CD4-positive, CD25-positive, alpha-beta regulatory T cell (primary cell): ENCODE data around the gene EIF4A3. TPM values are rescaled to one million over a fixed set of nuclear protein-coding genes. Genes with fewer than 3 reads are reported as not detected.

Source experiments
- ATAC-seq, 2 donors: fragments of 150-1000 bp; cut with Tn5 transposase; one replicate each; pipeline ENCODE4 v1.10.0; 2021; ENCODE audit warnings: low read depth in 2 of 2, moderate number of reproducible peaks in 2 of 2, moderate library complexity in 1 of 2
- DNase-seq, 3 donors: peaks; one replicate each; pipeline versions ENCODE4 v3.0.0 to v3.0.0-alpha.2; 2012 to 2022; ENCODE audit warnings: mixed read lengths in 1 of 3
- H3K27ac ChIP-seq: one replicate; pipeline ENCODE4 v1.7.0; 2013; ENCODE audit warnings: mild to moderate bottlenecking, low read length; ENCODE audit not compliant: insufficient read depth, poor library complexity, severe bottlenecking
- H3K27me3 ChIP-seq: one replicate; pipeline ENCODE4 v1.7.0; 2013; ENCODE audit warnings: low read length; ENCODE audit not compliant: control insufficient read depth, insufficient read depth
- H3K36me3 ChIP-seq: one replicate; pipeline ENCODE4 v1.7.0; 2013; ENCODE audit warnings: mild to moderate bottlenecking, low read length, moderate library complexity; ENCODE audit not compliant: control insufficient read depth, insufficient read depth
- H3K4me1 ChIP-seq: 2 replicates; pipeline ENCODE4 v1.7.0; 2013; ENCODE audit warnings: mild to moderate bottlenecking, low read length; ENCODE audit not compliant: insufficient read depth, control insufficient read depth, poor library complexity, severe bottlenecking
- H3K4me3 ChIP-seq: one replicate; pipeline ENCODE4 v1.7.0; 2013; ENCODE audit warnings: low read depth, mild to moderate bottlenecking, low read length, moderate library complexity
- H3K9me3 ChIP-seq, 2 experiments: 1 replicate in 1 of 2; 2 replicates in 1 of 2; pipeline ENCODE4 v1.7.0; 2013; ENCODE audit warnings: low read length in 2 of 2, mild to moderate bottlenecking in 1 of 2, moderate library complexity in 1 of 2; ENCODE audit not compliant: control insufficient read depth in 2 of 2
- H3K27ac Mint-ChIP-seq, 3 donors: one replicate each; pipeline ENCODE4 v1.8.0; 2020 to 2022; ENCODE audit warnings: mild to moderate bottlenecking in 3 of 3, mixed read lengths in 3 of 3, moderate library complexity in 2 of 3
- H3K27me3 Mint-ChIP-seq: one replicate; pipeline ENCODE4 v1.8.0; 2022; ENCODE audit warnings: mild to moderate bottlenecking, mixed read lengths
- H3K36me3 Mint-ChIP-seq: one replicate; pipeline ENCODE4 v1.8.0; 2020; ENCODE audit warnings: mixed read lengths
- H3K4me1 Mint-ChIP-seq, 4 donors: one replicate each; pipeline ENCODE4 v1.8.0; 2020 to 2022; ENCODE audit warnings: mixed read lengths in 4 of 4, mild to moderate bottlenecking in 1 of 4
- H3K4me3 Mint-ChIP-seq, 4 donors: one replicate each; pipeline ENCODE4 v1.8.0; 2020 to 2022; ENCODE audit warnings: mild to moderate bottlenecking in 4 of 4, mixed read lengths in 4 of 4, moderate library complexity in 3 of 4
- H3K9me3 Mint-ChIP-seq, 7 donors: one replicate each; pipeline ENCODE4 v1.8.0; 2020 to 2022; ENCODE audit warnings: mixed read lengths in 7 of 7, mild to moderate bottlenecking in 3 of 7, moderate library complexity in 2 of 7
- polyA plus RNA-seq, 4 donors: library from polyadenylated mRNA; unstranded; fragments of 300-500 nt; fragmentation: Illumina TruSeq; gene quantifications; one replicate each; pipeline ENCODE4 v1.2.3, GENCODE V29; 2021
- total RNA-seq: library from RNA; stranded (reverse); gene quantifications from one replicate; pipeline ENCODE4 v1.2.3, GENCODE V29; 2022

EIF4A3 gene
- total and polyA plus RNA-seq, 5 donors from 2014 or later, result 91.7 to 122 (median 108) TPM

DNA sequence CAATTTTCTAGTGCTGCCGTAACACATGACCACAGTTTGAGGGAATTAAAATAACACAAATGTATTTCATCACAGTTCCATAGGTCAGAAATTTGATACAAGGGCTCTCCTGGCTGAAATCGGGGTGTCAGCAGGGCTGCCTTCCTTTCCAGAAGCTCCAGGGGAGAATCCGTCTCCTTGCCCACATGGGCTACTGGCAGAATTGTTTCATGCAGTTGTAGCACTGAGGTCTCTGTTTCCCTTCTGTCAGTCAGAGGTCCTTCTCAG lies 20.5 kb downstream of the EIF4A3 start:
- H3K27ac ChIP-seq, result no peak overlapping the region
- Mint-ChIP-seq H3K4me1 (peaks cover 0 to 4% (median 0%) of the 10 kb centered on the region in 4 donors), H3K9me3 (no peaks in the 10 kb centered on the region)

DNA sequence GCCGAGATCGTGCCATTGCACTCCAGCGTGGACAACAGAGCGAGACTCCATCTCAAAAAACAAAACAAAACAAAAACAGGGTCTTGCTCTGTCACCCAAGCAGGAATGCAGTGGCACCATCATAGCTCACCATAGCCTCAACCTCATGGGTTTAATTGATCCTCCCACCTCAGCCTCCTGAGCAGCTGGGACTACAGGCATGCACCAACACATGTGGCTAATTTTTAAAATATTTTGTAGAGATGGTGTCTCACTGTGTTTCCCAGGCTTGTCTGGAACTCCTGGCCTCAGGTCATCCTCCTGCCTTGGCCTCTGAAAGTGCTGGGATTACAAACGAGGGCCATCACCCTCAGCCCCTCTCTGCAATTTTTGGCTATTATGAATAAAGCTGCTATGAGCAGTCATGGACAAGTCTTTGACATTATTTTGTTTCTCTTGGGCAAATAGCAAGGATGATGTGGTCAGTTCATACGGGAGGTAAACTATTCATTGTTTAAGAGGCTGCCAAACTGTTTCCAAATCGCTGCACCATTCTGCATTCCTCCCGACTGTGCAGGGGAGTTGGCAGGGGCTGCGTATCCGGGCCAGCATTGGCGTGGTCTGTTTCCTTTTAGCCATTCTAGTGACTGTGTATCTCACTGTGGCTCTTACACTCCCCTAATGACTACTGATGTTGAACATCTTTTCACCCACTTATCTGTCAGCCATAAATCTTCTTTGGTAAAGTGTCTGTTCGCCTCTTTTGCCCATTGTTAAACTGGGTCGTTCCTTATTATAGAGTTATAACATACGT lies 21.1 kb downstream of the EIF4A3 start:
- Histone ChIP-seq H3K27ac (no peak overlapping the region), H3K9me3 (no peaks in the 10 kb centered on the region), H3K4me1 (no peaks in the 10 kb centered on the region), H3K27me3 (peaks cover 7% of the 10 kb centered on the region), H3K36me3 (no peaks in the 10 kb centered on the region), H3K4me3 (no peak overlapping the region)
- Mint-ChIP-seq H3K27me3 (peaks cover 19% of the 10 kb centered on the region), H3K4me3 (no peak overlapping the region), H3K4me1 (peaks cover 0 to 4% (median 0%) of the 10 kb centered on the region in 4 donors), H3K9me3 (no peaks in the 10 kb centered on the region), H3K27ac (no peak overlapping the region), H3K36me3 (no peaks in the 10 kb centered on the region)
- ATAC-seq (no peak), DNase-seq (no peak)

More for the DNA sequence above, 20.5 kb downstream of the EIF4A3 start:
- DNase-seq (no peak), ATAC-seq (no peak)
- Histone ChIP-seq H3K4me3 (no peak overlapping the region), H3K27me3 (peaks cover 7% of the 10 kb centered on the region), H3K9me3 (no peaks in the 10 kb centered on the region), H3K36me3 (no peaks in the 10 kb centered on the region), H3K4me1 (no peaks in the 10 kb centered on the region)
- Mint-ChIP-seq H3K4me3 (no peak overlapping the region), H3K36me3 (no peaks in the 10 kb centered on the region), H3K27me3 (peaks cover 19% of the 10 kb centered on the region), H3K27ac (no peak overlapping the region)

DNA sequence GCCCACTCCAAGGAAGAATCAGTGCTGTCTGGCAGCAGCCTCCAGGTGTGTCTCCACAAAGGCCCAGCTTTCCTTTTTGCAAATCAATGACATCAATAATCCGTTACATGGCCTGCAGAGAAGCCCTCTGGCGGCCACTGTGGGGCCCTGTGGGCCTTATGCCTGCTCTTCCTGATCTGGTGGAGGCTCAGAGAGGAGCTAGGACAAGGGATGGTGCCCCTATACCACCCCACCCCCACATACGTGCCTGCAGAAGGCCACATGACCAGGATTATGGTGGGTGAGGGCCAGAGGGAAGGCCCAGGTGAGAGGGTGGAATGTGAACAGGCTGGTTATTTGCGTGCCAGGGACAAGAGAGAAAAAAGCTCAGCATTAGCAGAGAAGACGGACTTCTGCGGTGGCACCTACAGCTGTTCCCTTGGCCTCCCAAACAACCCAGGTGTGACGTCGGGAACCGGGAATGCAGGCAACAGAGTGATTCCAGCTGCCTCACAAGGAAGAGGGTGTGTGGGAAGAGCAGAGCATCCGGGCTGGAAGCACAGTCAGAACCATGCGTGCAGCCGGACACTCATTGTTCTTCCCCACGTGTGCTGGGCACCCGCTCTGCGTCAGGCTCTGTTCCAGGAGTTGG lies 22.5 kb downstream of the EIF4A3 start:
- H3K4me1 ChIP-seq, result no peaks in the 10 kb centered on the region
- H3K4me1 Mint-ChIP-seq, result peaks cover 0 to 4% (median 0%) of the 10 kb centered on the region in 4 donors
- H3K4me3 ChIP-seq, result no peak overlapping the region
- H3K36me3 ChIP-seq, result no peaks in the 10 kb centered on the region
- H3K27me3 Mint-ChIP-seq, result peaks cover 19% of the 10 kb centered on the region
- H3K9me3 ChIP-seq, result no peaks in the 10 kb centered on the region
- H3K27ac Mint-ChIP-seq, result no peak overlapping the region
- no peaks in the 10 kb centered on the region for H3K36me3 Mint-ChIP-seq
- H3K27me3 ChIP-seq, result peaks cover 7% of the 10 kb centered on the region
- DNase-seq (no peak), ATAC-seq (no peak)
- no peak overlapping the region for H3K27ac ChIP-seq
- no peak overlapping the region for H3K4me3 Mint-ChIP-seq
- H3K9me3 Mint-ChIP-seq, result no peaks in the 10 kb centered on the region

DNA sequence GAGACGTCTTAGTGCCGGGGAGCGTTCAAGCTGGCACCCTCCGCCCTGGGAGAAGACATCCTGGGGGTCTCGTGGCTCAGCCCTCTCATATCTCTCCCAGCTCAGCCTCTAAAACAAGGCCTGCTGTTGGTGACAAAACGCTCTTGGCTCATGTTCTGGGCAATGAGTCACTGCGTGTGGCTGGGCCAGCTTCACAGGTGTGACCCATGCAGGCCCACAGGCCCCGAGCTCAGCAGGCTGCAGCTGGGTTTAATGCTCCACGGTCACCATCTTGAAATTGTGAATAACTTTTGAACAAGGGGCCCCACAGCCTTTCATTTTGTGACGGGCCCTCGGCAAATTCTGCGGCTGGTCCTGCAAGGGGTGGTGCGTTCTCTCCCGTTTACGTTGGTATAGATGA lies 23.1 kb downstream of the EIF4A3 start:
- H3K27me3 ChIP-seq, result peaks cover 3% of the 10 kb centered on the region

DNA sequence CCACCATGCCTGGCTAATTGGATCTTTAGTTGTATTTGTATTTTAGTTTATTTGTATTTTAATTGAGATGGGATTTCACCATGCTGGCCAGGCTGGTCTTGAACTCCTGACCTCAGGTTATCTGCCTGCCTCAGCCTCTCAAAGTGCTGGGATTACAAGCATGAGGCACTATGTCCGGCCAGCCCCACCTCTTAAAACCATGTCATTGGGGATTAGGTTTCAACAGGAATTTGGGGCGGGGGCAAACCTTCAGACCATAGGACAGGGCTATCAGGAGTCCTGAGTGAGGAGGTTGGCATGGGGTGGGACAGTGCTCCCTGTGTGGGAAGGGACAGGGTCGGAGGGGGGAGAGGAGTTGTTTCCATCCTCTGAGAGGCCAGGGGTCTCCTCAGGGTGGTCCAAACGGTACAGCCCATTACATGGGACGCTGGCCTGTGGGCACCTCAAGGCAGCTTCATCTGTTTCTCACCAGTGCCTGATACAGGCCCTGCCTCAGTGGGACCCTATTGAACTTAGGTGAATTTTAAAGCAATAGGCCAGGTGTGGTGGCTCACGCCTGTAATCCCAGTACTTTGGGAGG lies 23.9 kb downstream of the EIF4A3 start:
- no peak for ATAC-seq
- H3K4me3 Mint-ChIP-seq, result no peak overlapping the region
- Histone ChIP-seq H3K9me3 (no peaks in the 10 kb centered on the region), H3K27ac (no peak overlapping the region), H3K4me1 (no peaks in the 10 kb centered on the region), H3K4me3 (no peak overlapping the region), H3K27me3 (no peaks in the 10 kb centered on the region), H3K36me3 (no peaks in the 10 kb centered on the region)
- no peak overlapping the region for H3K27ac Mint-ChIP-seq
- no peaks in the 10 kb centered on the region for H3K36me3 Mint-ChIP-seq
- peaks cover 0 to 4% (median 0%) of the 10 kb centered on the region in 4 donors for H3K4me1 Mint-ChIP-seq
- H3K9me3 Mint-ChIP-seq, result no peaks in the 10 kb centered on the region
- peaks cover 9% of the 10 kb centered on the region for H3K27me3 Mint-ChIP-seq
- DNase-seq, result no peak

More for the DNA sequence above, 23.1 kb downstream of the EIF4A3 start:
- Mint-ChIP-seq H3K27ac (no peak overlapping the region), H3K27me3 (peaks cover 13% of the 10 kb centered on the region), H3K4me3 (no peak overlapping the region), H3K9me3 (no peaks in the 10 kb centered on the region), H3K36me3 (no peaks in the 10 kb centered on the region), H3K4me1 (peaks cover 0 to 4% (median 0%) of the 10 kb centered on the region in 4 donors)
- H3K27ac ChIP-seq, result no peak overlapping the region
- H3K4me3 ChIP-seq, result no peak overlapping the region
- DNase-seq (no peak), ATAC-seq (no peak)
- no peaks in the 10 kb centered on the region for H3K4me1 ChIP-seq
- H3K36me3 ChIP-seq, result no peaks in the 10 kb centered on the region
- no peaks in the 10 kb centered on the region for H3K9me3 ChIP-seq

DNA sequence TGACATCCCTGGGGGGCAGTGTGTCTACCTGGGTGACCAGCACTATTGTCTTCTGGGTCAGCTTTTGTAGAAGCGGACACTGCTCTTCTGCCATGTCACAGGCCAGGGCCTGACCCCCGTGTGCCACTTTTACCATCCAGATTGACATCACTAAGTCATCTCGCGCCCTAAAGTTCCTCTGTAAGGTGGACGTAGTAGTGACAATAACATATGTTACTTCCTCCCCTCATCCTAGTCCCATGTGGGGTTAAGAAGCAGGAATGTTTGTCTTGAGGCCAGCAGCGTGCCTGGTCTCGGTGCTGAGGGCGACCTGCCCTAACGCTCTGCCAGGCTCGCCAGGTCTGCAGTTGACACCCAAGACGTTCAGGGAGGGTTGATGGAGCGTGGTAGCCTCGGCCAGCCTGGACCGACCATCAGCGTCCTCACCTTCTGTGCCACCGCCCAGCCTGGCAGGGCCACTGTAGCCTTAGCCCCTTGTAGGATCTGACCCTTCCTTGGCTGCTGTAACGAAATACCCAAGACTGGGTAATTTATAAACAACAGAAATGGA lies 24.8 kb downstream of the EIF4A3 start:
- Mint-ChIP-seq H3K4me1 (peaks cover 0 to 4% (median 0%) of the 10 kb centered on the region in 4 donors), H3K27ac (no peak overlapping the region), H3K27me3 (peaks cover 6% of the 10 kb centered on the region), H3K9me3 (no peaks in the 10 kb centered on the region), H3K36me3 (no peaks in the 10 kb centered on the region), H3K4me3 (no peak overlapping the region)
- Histone ChIP-seq H3K4me1 (no peaks in the 10 kb centered on the region), H3K27ac (no peak overlapping the region), H3K4me3 (no peak overlapping the region), H3K36me3 (no peaks in the 10 kb centered on the region), H3K9me3 (no peaks in the 10 kb centered on the region), H3K27me3 (no peaks in the 10 kb centered on the region)
- DNase-seq (no peak), ATAC-seq (no peak)

DNA sequence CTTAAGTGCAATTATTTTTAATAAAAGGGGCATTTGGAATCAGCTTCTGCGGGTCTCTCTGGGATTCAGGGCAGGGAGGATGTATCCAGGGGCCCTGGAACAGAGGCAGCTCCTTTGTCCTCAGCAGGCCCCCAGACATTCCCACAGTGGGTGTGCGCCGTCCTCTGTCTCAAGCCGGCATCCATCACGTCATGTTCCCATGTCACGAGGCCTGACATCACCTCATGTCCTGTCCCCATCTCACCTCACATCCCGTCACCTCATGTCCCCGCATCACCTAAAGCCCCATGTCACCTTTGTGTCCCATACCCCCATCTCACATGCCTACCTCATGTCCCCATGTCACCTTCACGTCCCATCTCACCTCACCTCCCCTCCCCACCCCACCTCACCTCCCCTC lies 27.1 kb downstream of the EIF4A3 start:
- H3K4me1 Mint-ChIP-seq, result no peaks in the 10 kb centered on the region
- DNase-seq, result no peak
- no peak overlapping the region for H3K27ac ChIP-seq
- no peaks in the 10 kb centered on the region for H3K9me3 ChIP-seq
- peaks cover 0 to 7% (median 0%) of the 10 kb centered on the region in 7 donors for H3K9me3 Mint-ChIP-seq
- H3K4me1 ChIP-seq, result no peaks in the 10 kb centered on the region
- no peaks in the 10 kb centered on the region for H3K27me3 ChIP-seq
- no peak overlapping the region for H3K27ac Mint-ChIP-seq
- H3K4me3 ChIP-seq, result no peak overlapping the region
- ATAC-seq, result no peak
- no peaks in the 10 kb centered on the region for H3K36me3 ChIP-seq
- peaks cover 7% of the 10 kb centered on the region for H3K36me3 Mint-ChIP-seq
- no peak overlapping the region for H3K4me3 Mint-ChIP-seq
- H3K27me3 Mint-ChIP-seq, result no peaks in the 10 kb centered on the region
